Measurements from ENCODE around the gene RACGAP1.
"Not testable (repeated sequence)": the region's sequence is repeated elsewhere in the genome, so short reads cannot be mapped to it uniquely, and the experiment has no call there.

RACGAP1 gene

GRCh38 chr12:50003595-50003994 is 21.7 kb downstream of the RACGAP1 start:
- no peak for TF ChIP-seq CTCF (IDR thresholded peaks at IDR 0.05; ENCODE audit: borderline replicate concordance, control extremely low read depth, extremely low read depth, insufficient read depth, missing control alignments)
- in situ Hi-C loops (cut with MboI; ENCODE audit: low sequenced_read_pairs, unreplicated experiment), result no loop called here
- no peak for DNase-seq (ENCODE audit: low spot score)

- in situ Hi-C loops (cut with MboI; ENCODE audit: low sequenced_read_pairs, unreplicated experiment), result no loop called here
- TF ChIP-seq CTCF (IDR thresholded peaks at IDR 0.05; ENCODE audit: borderline replicate concordance, control extremely low read depth, extremely low read depth, insufficient read depth, missing control alignments), result no peak
- no peak for DNase-seq (ENCODE audit: low spot score)
These were observed 26.8 kb downstream of the RACGAP1 start for GRCh38 chr12:49998453-49998852.

GRCh38 chr12:49990273-49990672 is 35.0 kb downstream of the RACGAP1 start:
- in situ Hi-C loops (cut with MboI; ENCODE audit: low sequenced_read_pairs, unreplicated experiment), result no loop called here
- DNase-seq (ENCODE audit: low spot score), result no peak
- no peak for TF ChIP-seq CTCF (IDR thresholded peaks at IDR 0.05; ENCODE audit: borderline replicate concordance, control extremely low read depth, extremely low read depth, insufficient read depth, missing control alignments)

GRCh38 chr12:49989400-49989799 is 35.9 kb downstream of the RACGAP1 start:
- in situ Hi-C loops (cut with MboI; ENCODE audit: low sequenced_read_pairs, unreplicated experiment), result not testable (repeated sequence)

GRCh38 chr12:49987625-49988303 is 37.5 kb downstream of the RACGAP1 start:
- DNase-seq (ENCODE audit: low spot score), result no peak
- TF ChIP-seq CTCF (IDR thresholded peaks at IDR 0.05; ENCODE audit: borderline replicate concordance, control extremely low read depth, extremely low read depth, insufficient read depth, missing control alignments), result no peak
- in situ Hi-C loops (cut with MboI; ENCODE audit: low sequenced_read_pairs, unreplicated experiment), result no loop called here

More at GRCh38 chr12:49989400-49989799, 35.9 kb downstream of the RACGAP1 start:
- not testable (repeated sequence) for DNase-seq (ENCODE audit: low spot score)

- in situ Hi-C loops (cut with MboI; ENCODE audit: low sequenced_read_pairs, unreplicated experiment); DNase-seq (ENCODE audit: low spot score): not testable (repeated sequence)
These were observed 38.8 kb downstream of the RACGAP1 start for GRCh38 chr12:49986476-49986875.

GRCh38 chr12:49985981-49986380 is 39.3 kb downstream of the RACGAP1 start:
- no peak for TF ChIP-seq CTCF (IDR thresholded peaks at IDR 0.05; ENCODE audit: borderline replicate concordance, control extremely low read depth, extremely low read depth, insufficient read depth, missing control alignments)
- DNase-seq (ENCODE audit: low spot score), result no peak
- in situ Hi-C loops (cut with MboI; ENCODE audit: low sequenced_read_pairs, unreplicated experiment), result no loop called here
